Activated CD4-positive, alpha-beta T cell treated with anti-CD3 and anti-CD28 coated beads, Interleukin-2, amount 10 ng/mL, durations not matched to agents 24 days and 14 days (primary cell): ENCODE results near the gene CTDP1. TPM values are rescaled to one million over a fixed set of nuclear protein-coding genes. Genes with fewer than 3 reads are reported as not detected.

Experiments
- DNase-seq: peaks from one replicate; pipeline ENCODE4 v3.0.0; 2022
- H3K27ac Mint-ChIP-seq: one replicate; pipeline ENCODE4 v1.8.0; 2022; ENCODE audit warnings: mild to moderate bottlenecking, mixed read lengths
- H3K27me3 Mint-ChIP-seq: one replicate; pipeline ENCODE4 v1.8.0; 2022; ENCODE audit warnings: mixed read lengths
- H3K36me3 Mint-ChIP-seq: one replicate; pipeline ENCODE4 v1.8.0; 2022; ENCODE audit warnings: low read depth, mild to moderate bottlenecking, mixed read lengths
- H3K4me1 Mint-ChIP-seq: one replicate; pipeline ENCODE4 v1.8.0; 2021; ENCODE audit warnings: mixed read lengths
- H3K4me3 Mint-ChIP-seq: one replicate; pipeline ENCODE4 v1.8.0; 2022; ENCODE audit warnings: mild to moderate bottlenecking, moderate library complexity, mixed read lengths
- H3K9me3 Mint-ChIP-seq: one replicate; pipeline ENCODE4 v1.8.0; 2021; ENCODE audit warnings: mixed read lengths
- intact Hi-C: fragments of 100-400 bp; cut with micrococcal nuclease; formaldehyde crosslinking; loops from one replicate; pipeline ENCODE4 v1.15.1; 2023
- total RNA-seq: library from RNA; stranded (reverse); gene quantifications from 2 replicates; pipeline ENCODE4 v1.2.3, GENCODE V29; 2022

The CTDP1 gene
- total RNA-seq, 1 donor from 2014 or later: 45.5 TPM

GRCh38 chr18:79756826-79757225 lies 77.2 kb downstream of the CTDP1 start:
- intact Hi-C loops: no loop called here
- Mint-ChIP-seq H3K36me3 (peaks cover 38% of the 10 kb centered on the region), H3K9me3 (peaks cover 10% of the 10 kb centered on the region), H3K4me1 (peaks cover 3% of the 10 kb centered on the region), H3K27ac (no peak overlapping the region), H3K27me3 (no peaks in the 10 kb centered on the region), H3K4me3 (no peak overlapping the region)
- no peak for DNase-seq

- DNase-seq: no peak
- Mint-ChIP-seq H3K4me3 (no peak overlapping the region), H3K4me1 (peaks cover 3% of the 10 kb centered on the region), H3K27me3 (no peaks in the 10 kb centered on the region), H3K27ac (no peak overlapping the region), H3K36me3 (peaks cover 23% of the 10 kb centered on the region), H3K9me3 (peaks cover 10% of the 10 kb centered on the region)
- intact Hi-C loops: no loop called here
These were observed 80.7 kb downstream of the CTDP1 start for GRCh38 chr18:79760348-79760747.

GRCh38 chr18:79760881-79761280 lies 81.3 kb downstream of the CTDP1 start:
- Mint-ChIP-seq H3K27ac (no peak overlapping the region), H3K36me3 (peaks cover 19% of the 10 kb centered on the region), H3K4me3 (no peak overlapping the region), H3K4me1 (peaks cover 3% of the 10 kb centered on the region), H3K9me3 (peaks cover 10% of the 10 kb centered on the region), H3K27me3 (no peaks in the 10 kb centered on the region)
- intact Hi-C loops: no loop called here
- no peak for DNase-seq

GRCh38 chr18:79763407-79763806 lies 83.8 kb downstream of the CTDP1 start:
- peaks cover 2% of the 10 kb centered on the region for H3K27me3 Mint-ChIP-seq
- H3K4me3 Mint-ChIP-seq: no peak overlapping the region
- H3K27ac Mint-ChIP-seq: no peak overlapping the region
- intact Hi-C loops: no loop called here
- peaks cover 3% of the 10 kb centered on the region for H3K4me1 Mint-ChIP-seq
- peaks cover 2% of the 10 kb centered on the region for H3K36me3 Mint-ChIP-seq
- no peak for DNase-seq
- H3K9me3 Mint-ChIP-seq: peaks cover 5% of the 10 kb centered on the region

GRCh38 chr18:79764131-79764530 lies 84.5 kb downstream of the CTDP1 start:
- Mint-ChIP-seq H3K9me3 (peaks cover 3% of the 10 kb centered on the region), H3K4me1 (peaks cover 3% of the 10 kb centered on the region)

GRCh38 chr18:79765491-79766245 lies 86.1 kb downstream of the CTDP1 start:
- no peak overlapping the region for H3K27ac Mint-ChIP-seq
- no peaks in the 10 kb centered on the region for H3K4me1 Mint-ChIP-seq
- no peaks in the 10 kb centered on the region for H3K9me3 Mint-ChIP-seq
- H3K4me3 Mint-ChIP-seq: no peak overlapping the region
- H3K27me3 Mint-ChIP-seq: peaks cover 2% of the 10 kb centered on the region
- no peaks in the 10 kb centered on the region for H3K36me3 Mint-ChIP-seq
- intact Hi-C loops: no loop called here
- no peak for DNase-seq

More at GRCh38 chr18:79764131-79764530, 84.5 kb downstream of the CTDP1 start:
- no peaks in the 10 kb centered on the region for H3K36me3 Mint-ChIP-seq
- DNase-seq: no peak
- peaks cover 2% of the 10 kb centered on the region for H3K27me3 Mint-ChIP-seq
- no peak overlapping the region for H3K27ac Mint-ChIP-seq
- intact Hi-C loops: no loop called here
- no peak overlapping the region for H3K4me3 Mint-ChIP-seq

- Mint-ChIP-seq H3K27ac (no peak overlapping the region), H3K4me3 (no peak overlapping the region), H3K36me3 (no peaks in the 10 kb centered on the region), H3K27me3 (peaks cover 2% of the 10 kb centered on the region), H3K4me1 (no peaks in the 10 kb centered on the region), H3K9me3 (no peaks in the 10 kb centered on the region)
- no peak for DNase-seq
- intact Hi-C loops: no loop called here
These were observed 86.7 kb downstream of the CTDP1 start for GRCh38 chr18:79766308-79766707.

- Mint-ChIP-seq H3K9me3 (no peaks in the 10 kb centered on the region), H3K4me3 (no peak overlapping the region), H3K36me3 (no peaks in the 10 kb centered on the region)
These were observed 89.1 kb downstream of the CTDP1 start for GRCh38 chr18:79768745-79769144.

GRCh38 chr18:79769698-79770500 lies 90.3 kb downstream of the CTDP1 start:
- H3K9me3 Mint-ChIP-seq: no peaks in the 10 kb centered on the region
- H3K27ac Mint-ChIP-seq: no peak overlapping the region
- H3K36me3 Mint-ChIP-seq: no peaks in the 10 kb centered on the region
- intact Hi-C loops: no loop called here
- H3K4me1 Mint-ChIP-seq: no peaks in the 10 kb centered on the region
- no peak overlapping the region for H3K4me3 Mint-ChIP-seq
- peaks cover 2% of the 10 kb centered on the region for H3K27me3 Mint-ChIP-seq
- no peak for DNase-seq

More at GRCh38 chr18:79768745-79769144, 89.1 kb downstream of the CTDP1 start:
- intact Hi-C loops: no loop called here
- no peak for DNase-seq
- Mint-ChIP-seq H3K27me3 (peaks cover 2% of the 10 kb centered on the region), H3K27ac (no peak overlapping the region), H3K4me1 (no peaks in the 10 kb centered on the region)

- no peak for DNase-seq
- H3K27ac Mint-ChIP-seq: no peak overlapping the region
- H3K27me3 Mint-ChIP-seq: peaks cover 2% of the 10 kb centered on the region
- no peaks in the 10 kb centered on the region for H3K9me3 Mint-ChIP-seq
- H3K4me1 Mint-ChIP-seq: no peaks in the 10 kb centered on the region
- H3K36me3 Mint-ChIP-seq: no peaks in the 10 kb centered on the region
- intact Hi-C loops: no loop called here
- no peak overlapping the region for H3K4me3 Mint-ChIP-seq
These were observed 90.9 kb downstream of the CTDP1 start for GRCh38 chr18:79770501-79770815.

GRCh38 chr18:79770826-79771225 lies 91.2 kb downstream of the CTDP1 start:
- H3K36me3 Mint-ChIP-seq: no peaks in the 10 kb centered on the region

GRCh38 chr18:79771446-79772107 lies 92.0 kb downstream of the CTDP1 start:
- Mint-ChIP-seq H3K36me3 (no peaks in the 10 kb centered on the region), H3K27ac (no peak overlapping the region), H3K9me3 (no peaks in the 10 kb centered on the region), H3K4me1 (no peaks in the 10 kb centered on the region), H3K27me3 (peaks cover 2% of the 10 kb centered on the region), H3K4me3 (no peak overlapping the region)
- intact Hi-C loops: no loop called here
- DNase-seq: no peak

More at GRCh38 chr18:79770826-79771225, 91.2 kb downstream of the CTDP1 start:
- DNase-seq: no peak
- H3K27me3 Mint-ChIP-seq: peaks cover 2% of the 10 kb centered on the region
- no peak overlapping the region for H3K4me3 Mint-ChIP-seq
- H3K27ac Mint-ChIP-seq: no peak overlapping the region
- no peaks in the 10 kb centered on the region for H3K9me3 Mint-ChIP-seq
- no peaks in the 10 kb centered on the region for H3K4me1 Mint-ChIP-seq
- intact Hi-C loops: no loop called here

GRCh38 chr18:79772108-79772864 lies 92.7 kb downstream of the CTDP1 start:
- no peak overlapping the region for H3K4me3 Mint-ChIP-seq
- DNase-seq: no peak
- no peaks in the 10 kb centered on the region for H3K36me3 Mint-ChIP-seq
- intact Hi-C loops: no loop called here
- H3K4me1 Mint-ChIP-seq: no peaks in the 10 kb centered on the region
- H3K27ac Mint-ChIP-seq: no peak overlapping the region
- H3K27me3 Mint-ChIP-seq: peaks cover 2% of the 10 kb centered on the region
- H3K9me3 Mint-ChIP-seq: no peaks in the 10 kb centered on the region
